K562 (cell line): ENCODE measurements around the gene ENTR1. TPM values are rescaled to one million over a fixed set of nuclear protein-coding genes. Genes with fewer than 3 reads are reported as not detected.

Source experiments
- ATAC-seq: fragments of 200-7000 bp; cut with Tn5 transposase; 3 replicates; pipeline ENCODE4 v1.9.1; 2020; ENCODE audit warnings: moderate library complexity
- BruUV-seq: library from RNA; stranded (reverse); fragments of 400-500 nt; replicated peaks from 2 replicates; lab custom pipeline; 2021; lab: Mats Ljungman, UMichigan
- CTCF ChIA-PET: fragments of 300-600 bp; formaldehyde crosslinking; extraction: SDS; loops from one replicate; lab custom pipeline; 2021; ENCODE audit warnings: low intra/inter-chr PET ratio; lab: Yijun Ruan, JAX
- POLR2A ChIA-PET: fragments of 300-600, 350-650 bp; sonication (Branson Sonifier 250); formaldehyde crosslinking; extraction: SDS; loops from one replicate; lab custom pipeline; 2021; ENCODE audit warnings: antibody characterized with exemption, inconsistent platforms; lab: Yijun Ruan, JAX
- DNase-seq, 4 experiments: peaks; one replicate each; pipeline versions ENCODE4 v3.0.0 to v3.0.0-alpha.2; 2011 to 2018; ENCODE audit warnings: low spot score in 3 of 4, mixed read lengths in 3 of 4; ENCODE audit errors: extremely low read depth in 1 of 4
- FAIRE-seq: peaks from 2 replicates; lab custom pipeline; 2011; peaks lifted over from hg19 to GRCh38; lab: Jason Lieb, UNC
- H2AFZ ChIP-seq: 2 replicates; pipeline ENCODE4 v1.6.0; 2011; ENCODE audit warnings: low read depth, low read length, control low read depth, inconsistent platforms
- H3K27ac ChIP-seq: fragments of 200-600 bp; 3 replicates; pipeline ENCODE4 v1.8.0; 2011; ENCODE audit warnings: low read depth, mild to moderate bottlenecking, control low read depth, inconsistent platforms, low read length, moderate library complexity, mixed read lengths; ENCODE audit errors: extremely low read depth
- H3K27me3 ChIP-seq, 2 experiments: fragments of 300-600 bp in 1 of 2; 2 replicates in 1 of 2; 3 replicates in 1 of 2; pipeline versions ENCODE4 v1.6.0 to v1.8.0; 2011; ENCODE audit warnings: inconsistent platforms in 2 of 2, low read length in 2 of 2, mild to moderate bottlenecking in 1 of 2, mixed read lengths in 1 of 2, moderate library complexity in 1 of 2; ENCODE audit not compliant: control insufficient read depth in 2 of 2, insufficient read depth in 2 of 2
- H3K36me3 ChIP-seq: fragments of 300-600 bp; 3 replicates; pipeline ENCODE4 v1.8.0; 2011; ENCODE audit warnings: mild to moderate bottlenecking, low read length, inconsistent platforms; ENCODE audit not compliant: control insufficient read depth, insufficient read depth
- H3K4me1 ChIP-seq, 2 experiments: fragments of 200-600 bp in 1 of 2; replicated peaks in 1 of 2; 2 replicates in 1 of 2; 3 replicates in 1 of 2; pipeline versions ENCODE4 v1.5.1 to v1.8.0; 2011; ENCODE audit warnings: inconsistent platforms in 2 of 2, low read length in 2 of 2, mild to moderate bottlenecking in 1 of 2, mixed read lengths in 1 of 2, moderate library complexity in 1 of 2; ENCODE audit not compliant: control insufficient read depth in 2 of 2, insufficient read depth in 2 of 2
- H3K4me2 ChIP-seq: 2 replicates; pipeline ENCODE4 v1.6.1; 2011; ENCODE audit warnings: low read length, control low read depth, inconsistent platforms, mixed read lengths; ENCODE audit not compliant: insufficient read depth
- H3K4me3 ChIP-seq: fragments of 200-600 bp; sonication (generic), shearing (Covaris generic); 2 replicates; pipeline ENCODE4 v1.5.1; 2016; ENCODE audit warnings: control low read depth, inconsistent platforms
- H3K79me2 ChIP-seq: fragments of 200-600 bp; 3 replicates; pipeline ENCODE4 v1.8.0; 2011; ENCODE audit warnings: low read length, inconsistent platforms; ENCODE audit not compliant: control insufficient read depth, insufficient read depth
- H3K9ac ChIP-seq, 2 experiments: 2 replicates each; pipeline versions ENCODE4 v1.6.0 to v1.6.1; 2011; ENCODE audit warnings: low read depth in 2 of 2, low read length in 2 of 2, control low read depth in 1 of 2, inconsistent platforms in 1 of 2, mild to moderate bottlenecking in 1 of 2, mixed read lengths in 1 of 2; ENCODE audit not compliant: insufficient read depth in 1 of 2
- H3K9me1 ChIP-seq: one replicate; pipeline ENCODE4 v1.6.0; 2011; ENCODE audit warnings: inconsistent platforms, mild to moderate bottlenecking, low read length, moderate library complexity; ENCODE audit not compliant: control insufficient read depth, insufficient read depth
- H3K9me3 ChIP-seq: replicated peaks from 2 replicates; pipeline ENCODE4 v1.5.1; 2011; ENCODE audit warnings: low read depth, low read length, inconsistent platforms; ENCODE audit not compliant: control insufficient read depth, insufficient read depth
- H4K20me1 ChIP-seq: replicated peaks from 2 replicates; pipeline ENCODE4 v1.6.1; 2011; ENCODE audit warnings: low read length, inconsistent platforms, mixed read lengths; ENCODE audit not compliant: control insufficient read depth, insufficient read depth
- ATF7 ChIP-seq: fragments of 450-650 bp; IDR thresholded peaks from 2 replicates; pipeline ENCODE4 v1.7.1; 2014; ENCODE audit warnings: mild to moderate bottlenecking, moderate library complexity
- IFI16 ChIP-seq: fragments of 250-450 bp; sonication (Bioruptor Pico); IDR thresholded peaks from 2 replicates; pipeline ENCODE4 v2.1.2; 2022; ENCODE audit warnings: mild to moderate bottlenecking, inconsistent platforms
- RBFOX2 ChIP-seq: fragments of 200-400 bp; formaldehyde crosslinking; IDR thresholded peaks from 2 replicates; pipeline ENCODE4 v1.6.1; 2017; ENCODE audit warnings: low read depth, mild to moderate bottlenecking, low read length, moderate library complexity
- RHOXF2B ChIP-seq: fragments of 250-450 bp; sonication (Bioruptor Pico); conservative IDR thresholded peaks from 2 replicates; pipeline ENCODE4 v1.5.1; 2021
- ZNF780A ChIP-seq: fragments of 250-450 bp; sonication (Bioruptor Pico); IDR thresholded peaks from 2 replicates; pipeline ENCODE4 v1.5.0; 2021; ENCODE audit warnings: mild to moderate bottlenecking
- WGBS: fragments of 100-300 bp; shearing (Covaris generic); methylation state at CpG from one replicate; pipeline ENCODE4 v1.1.6; 2016; ENCODE audit warnings: low coverage, mixed read lengths; ENCODE audit not compliant: insufficient coverage; ENCODE audit errors: missing lambda C conversion rate; 5-methylcytosine and 5-hydroxymethylcytosine counted together
- in situ Hi-C: fragments of 300-500 bp; cut with MboI; formaldehyde crosslinking; loops from 4 replicates; pipeline ENCODE4 v1.15.0; 2018; ENCODE audit warnings: inconsistent platforms, mixed read lengths
- intact Hi-C: fragments of 100-400 bp; cut with micrococcal nuclease; formaldehyde crosslinking; loops from 2 replicates; pipeline ENCODE4 v1.14.2; 2022
- polyA plus RNA-seq, 8 experiments: library from polyadenylated mRNA; depleted of rRNA in 4 of 8; stranded (reverse) in 5 of 8; unstranded in 3 of 8; fragments of >200 nt; fragmentation: Nextera tagmentation in 2 of 8; fragmentation: Illumina TruSeq in 1 of 8; extraction: Ambion mirVana in 2 of 8; extraction: Trizol in 1 of 8; gene quantifications; 2 replicates each; pipeline versions ENCODE4 v1.2.1 to v1.2.3, GENCODE V29; 2011 to 2014; ENCODE audit warnings: inconsistent platforms in 1 of 8, missing spikeins in 1 of 8
- total RNA-seq, 7 experiments: library from RNA; depleted of rRNA in 6 of 7; stranded (reverse); fragments of >200 nt in 6 of 7; fragmentation: Illumina TruSeq in 2 of 7; extraction: Trizol in 2 of 7; gene quantifications; 2 replicates each; pipeline versions ENCODE4 v1.2.1 to v1.2.3, GENCODE V29; 2011 to 2021; ENCODE audit warnings: low replicate concordance in 1 of 7
- TF ChIP-seq, protein P1 (sequence below), 2 experiments: IDR thresholded peaks; 2 replicates each; pipeline ENCODE4 v1.6.1; 2011; ENCODE audit warnings: borderline replicate concordance in 1 of 2, control low read depth in 1 of 2, low read depth in 1 of 2, low read length in 1 of 2, mild to moderate bottlenecking in 1 of 2, mixed read lengths in 1 of 2, moderate library complexity in 1 of 2; ENCODE audit not compliant: insufficient read depth in 1 of 2, insufficient read length in 1 of 2, poor library complexity in 1 of 2, severe bottlenecking in 1 of 2; ENCODE audit errors: extremely low read depth in 1 of 2
- TF ChIP-seq, protein P2 (sequence below): sonication (generic); formaldehyde crosslinking; IDR thresholded peaks from 2 replicates; pipeline ENCODE4 v1.8.0; 2022; ENCODE audit warnings: mild to moderate bottlenecking, missing genetic modification reagents, borderline replicate concordance
- TF ChIP-seq, protein P3 (sequence below): fragments of 250-450 bp; sonication (Bioruptor Pico); IDR thresholded peaks from 2 replicates; pipeline ENCODE4 v1.5.0; 2021; ENCODE audit warnings: mild to moderate bottlenecking, moderate library complexity

ENTR1 gene
- total and polyA plus RNA-seq, 9 of the 15 experiments (the other 6 are each of a cell fraction or from before 2014, with no cell fraction given): 6.7 to 106 (median 72.6) TPM

DNA sequence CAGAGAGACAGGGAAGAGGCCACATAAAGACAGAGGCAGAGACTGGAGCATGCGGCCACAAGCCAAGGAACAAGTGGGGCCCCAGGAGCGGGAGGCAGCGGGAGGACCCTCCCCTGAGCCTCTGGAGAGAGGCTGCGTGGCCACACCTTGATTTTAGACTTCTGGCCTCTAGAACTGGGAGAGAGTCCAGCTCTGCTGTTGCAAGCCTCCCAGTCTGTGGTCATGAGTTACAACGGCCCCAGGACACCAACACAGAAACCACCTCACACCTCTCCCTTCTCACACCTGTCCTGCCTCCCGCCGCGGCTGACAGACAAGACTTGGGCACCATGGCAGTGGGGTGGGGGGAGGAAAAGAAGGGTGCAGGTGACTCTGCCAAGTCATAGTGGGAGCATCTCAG, 27.0 kb upstream of the ENTR1 start:
- ChIA-PET POLR2A (interaction anchor here (5.6 kb wide), 1 partner anchor 14 kb away, joined by 33 read pairs; no protein-coding TSS in a partner anchor), CTCF (no interaction called here)
- Histone ChIP-seq H3K4me3 (peak overlapping the region; percentile 92), H4K20me1 (peaks cover 28% of the 10 kb centered on the region; the same call in 1 of the 2 replicates), H3K36me3 (peaks cover 56% of the 10 kb centered on the region; the same call in 2 of the 3 replicates), H3K27ac (peak overlapping the region; percentile 33; the same call in 1 of the 3 replicates), H3K4me1 (peaks cover 21 to 64% of the 10 kb centered on the region in 2 experiments), H3K9me1 (peaks cover 14% of the 10 kb centered on the region), H3K27me3 (no peaks in the 10 kb centered on the region), H3K4me2 (peak overlapping the region; percentile 58), H3K9me3 (no peaks in the 10 kb centered on the region), H3K79me2 (peaks cover 49% of the 10 kb centered on the region), H3K9ac (peak overlapping the region; percentile 14 to 98; a peak in 3 of 4 replicates), H2AFZ (no peak overlapping the region)
- no TSS peak for BruUV-seq
- intact Hi-C loops (no loop called here), in situ Hi-C loops (no loop called here)
- DNase-seq: peak in 1 of 4 experiments; percentile 33
- no peak for ATAC-seq
- FAIRE-seq: no peak
- 43% methylated on average over 4 of the region's 8 CpGs for WGBS
- peak; percentile 40; the same call in 1 of the 2 replicates for TF ChIP-seq RBFOX2
- TF ChIP-seq ATF7: no peak
- TF ChIP-seq RHOXF2B: no peak
- TF ChIP-seq ZNF780A (CRISPR knock-in tag): no peak
- TF ChIP-seq, protein P1, sequence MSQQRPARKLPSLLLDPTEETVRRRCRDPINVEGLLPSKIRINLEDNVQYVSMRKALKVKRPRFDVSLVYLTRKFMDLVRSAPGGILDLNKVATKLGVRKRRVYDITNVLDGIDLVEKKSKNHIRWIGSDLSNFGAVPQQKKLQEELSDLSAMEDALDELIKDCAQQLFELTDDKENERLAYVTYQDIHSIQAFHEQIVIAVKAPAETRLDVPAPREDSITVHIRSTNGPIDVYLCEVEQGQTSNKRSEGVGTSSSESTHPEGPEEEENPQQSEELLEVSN (IDR thresholded peaks at IDR 0.05; ENCODE audit: borderline replicate concordance in 1 of 2, extremely low read depth in 1 of 2, insufficient read depth in 1 of 2, insufficient read length in 1 of 2, low read depth in 1 of 2, low read length in 1 of 2, poor library complexity in 1 of 2, severe bottlenecking in 1 of 2): peak in 1 of 2 experiments; percentile 35
- TF ChIP-seq, protein P2, sequence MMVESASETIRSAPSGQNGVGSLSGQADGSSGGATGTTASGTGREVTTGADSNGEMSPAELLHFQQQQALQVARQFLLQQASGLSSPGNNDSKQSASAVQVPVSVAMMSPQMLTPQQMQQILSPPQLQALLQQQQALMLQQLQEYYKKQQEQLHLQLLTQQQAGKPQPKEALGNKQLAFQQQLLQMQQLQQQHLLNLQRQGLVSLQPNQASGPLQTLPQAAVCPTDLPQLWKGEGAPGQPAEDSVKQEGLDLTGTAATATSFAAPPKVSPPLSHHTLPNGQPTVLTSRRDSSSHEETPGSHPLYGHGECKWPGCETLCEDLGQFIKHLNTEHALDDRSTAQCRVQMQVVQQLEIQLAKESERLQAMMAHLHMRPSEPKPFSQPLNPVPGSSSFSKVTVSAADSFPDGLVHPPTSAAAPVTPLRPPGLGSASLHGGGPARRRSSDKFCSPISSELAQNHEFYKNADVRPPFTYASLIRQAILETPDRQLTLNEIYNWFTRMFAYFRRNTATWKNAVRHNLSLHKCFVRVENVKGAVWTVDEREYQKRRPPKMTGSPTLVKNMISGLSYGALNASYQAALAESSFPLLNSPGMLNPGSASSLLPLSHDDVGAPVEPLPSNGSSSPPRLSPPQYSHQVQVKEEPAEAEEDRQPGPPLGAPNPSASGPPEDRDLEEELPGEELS (CRISPR knock-in tag): no peak
- no peak for TF ChIP-seq IFI16
- TF ChIP-seq, protein P3, sequence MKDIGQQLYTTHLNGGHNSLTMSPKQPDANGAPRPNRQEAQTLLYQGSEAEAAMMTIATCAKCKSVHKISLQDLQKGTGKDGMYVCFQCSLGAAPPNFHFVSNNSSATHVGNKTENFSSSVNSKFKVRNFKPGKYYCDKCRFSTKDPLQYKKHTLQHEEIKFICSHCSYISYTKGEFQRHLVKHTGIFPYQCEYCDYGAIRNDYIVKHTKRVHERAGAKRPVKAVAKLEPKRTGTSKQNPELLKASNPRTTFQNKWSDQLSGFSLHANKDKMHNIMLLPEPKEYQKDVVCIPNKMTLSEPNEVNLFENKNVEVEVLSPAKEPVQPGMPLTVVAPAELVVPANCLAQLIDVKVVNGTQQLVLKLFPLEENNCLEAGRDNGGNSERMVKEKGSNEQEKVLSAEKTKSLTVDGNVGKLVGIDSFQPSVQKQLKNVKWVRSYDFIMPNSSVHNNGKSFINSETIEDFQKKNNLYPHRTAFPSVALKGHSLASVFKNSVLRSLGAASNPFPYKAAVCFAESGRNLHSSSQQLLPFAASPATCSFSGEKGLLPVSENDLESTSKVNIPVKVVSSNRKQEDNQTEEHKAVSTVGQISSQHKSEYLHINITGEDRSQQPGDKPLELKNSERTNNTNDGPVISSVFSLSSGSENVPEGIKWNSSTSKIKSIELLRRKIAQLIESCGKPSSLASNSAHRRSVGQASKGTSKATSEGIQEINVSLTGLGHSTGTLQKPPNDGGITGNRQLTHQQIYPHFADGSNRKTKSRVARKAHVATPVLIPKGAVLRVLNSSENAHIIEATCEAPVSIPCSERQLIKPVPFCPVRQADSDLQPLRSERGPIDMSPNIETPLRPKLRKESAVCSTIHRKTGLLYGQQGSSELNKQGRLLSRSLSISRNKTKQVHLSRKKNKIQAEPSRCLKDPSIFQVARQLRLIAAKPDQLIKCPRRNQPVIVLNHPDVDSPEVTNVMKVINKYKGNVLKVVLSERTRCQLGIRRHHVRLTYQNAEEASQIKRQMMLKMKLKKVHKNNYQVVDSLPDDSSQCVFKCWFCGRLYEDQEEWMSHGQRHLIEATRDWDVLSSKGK: no peak
